Thymus (tissue), 11 donors: ENCODE results near the gene RNF40. TPM values are rescaled to one million over a fixed set of nuclear protein-coding genes. Genes with fewer than 3 reads are reported as not detected.
A peak's percentile ranks its signal among the peaks of the same experiment; 100 is the strongest.

ENCODE experiments used
- DNase-seq, 9 donors: peaks; one replicate each; pipeline ENCODE4 v3.0.0-alpha.2; 2013; ENCODE audit warnings: low spot score in 9 of 9, low read depth in 6 of 9, missing footprints in 1 of 9
- H3K27ac ChIP-seq, 2 donors: one replicate each; pipeline ENCODE4 v1.5.1; 2013; ENCODE audit warnings: control low read depth in 1 of 2, low read depth in 1 of 2, low read length in 1 of 2, mild to moderate bottlenecking in 1 of 2, moderate library complexity in 1 of 2
- H3K27me3 ChIP-seq, 2 donors: one replicate each; pipeline ENCODE4 v1.5.1; 2013; ENCODE audit warnings: low read length in 1 of 2; ENCODE audit not compliant: control insufficient read depth in 2 of 2, insufficient read depth in 1 of 2
- H3K36me3 ChIP-seq, 2 donors: one replicate each; pipeline ENCODE4 v1.5.1; 2013; ENCODE audit warnings: low read length in 1 of 2, mild to moderate bottlenecking in 1 of 2, moderate library complexity in 1 of 2; ENCODE audit not compliant: control insufficient read depth in 2 of 2, insufficient read depth in 2 of 2
- H3K4me1 ChIP-seq, 2 donors: one replicate each; pipeline ENCODE4 v1.5.1; 2013; ENCODE audit warnings: low read length in 2 of 2; ENCODE audit not compliant: control insufficient read depth in 2 of 2, insufficient read depth in 2 of 2
- H3K4me3 ChIP-seq, 2 donors: one replicate each; pipeline ENCODE4 v1.5.1; 2013; ENCODE audit warnings: low read length in 2 of 2, control low read depth in 1 of 2, mild to moderate bottlenecking in 1 of 2
- H3K9me3 ChIP-seq, 2 donors: one replicate each; pipeline ENCODE4 v1.5.1; 2013; ENCODE audit warnings: low read length in 1 of 2, mild to moderate bottlenecking in 1 of 2; ENCODE audit not compliant: control insufficient read depth in 2 of 2, insufficient read depth in 1 of 2
- WGBS: extraction: QIAGEN DNeasy Blood & Tissue Kit; methylation state at CpG from one replicate; pipeline ENCODE4 v1.1.7; 2013; 5-methylcytosine and 5-hydroxymethylcytosine counted together
- polyA plus RNA-seq: library from polyadenylated mRNA; stranded (reverse); fragments of 200-250 nt; gene quantifications from one replicate; pipeline ENCODE4 v1.2.3, GENCODE V29; 2013
- total RNA-seq: library from RNA; stranded (reverse); fragments of 120-200 nt; gene quantifications from one replicate; pipeline ENCODE4 v1.2.4, GENCODE V29; 2013
- donor health status: healthy.

RNF40 gene
- total and polyA plus RNA-seq, 2 donors = 42.4 to 74.8 TPM

GRCh38 chr16:30766933-30767284 lies 4.8 kb downstream of the RNF40 start:
- Histone ChIP-seq H3K4me3 (no peak overlapping the region), H3K27me3 (no peaks in the 10 kb centered on the region), H3K9me3 (no peaks in the 10 kb centered on the region), H3K36me3 (peaks cover 80 to 82% of the 10 kb centered on the region in 2 donors), H3K27ac (no peak overlapping the region), H3K4me1 (peaks cover 8 to 10% of the 10 kb centered on the region in 2 donors)
- 98% methylated on average over 4 of the region's 4 CpGs for WGBS
- no peak for DNase-seq

- H3K4me1 ChIP-seq = peaks cover 6% of the 10 kb centered on the region in 2 donors
- peaks cover 90 to 92% of the 10 kb centered on the region in 2 donors for H3K36me3 ChIP-seq
- DNase-seq = no peak
- 97% methylated on average over 18 of the region's 18 CpGs for WGBS
- no peaks in the 10 kb centered on the region for H3K9me3 ChIP-seq
- H3K4me3 ChIP-seq = no peak overlapping the region
- no peak overlapping the region for H3K27ac ChIP-seq
- H3K27me3 ChIP-seq = no peaks in the 10 kb centered on the region
Observed at GRCh38 chr16:30767767-30768465, 5.8 kb downstream of the RNF40 start.

GRCh38 chr16:30768583-30769181 lies 6.6 kb downstream of the RNF40 start:
- Histone ChIP-seq H3K4me1 (no peaks in the 10 kb centered on the region), H3K9me3 (no peaks in the 10 kb centered on the region), H3K4me3 (no peak overlapping the region), H3K27me3 (no peaks in the 10 kb centered on the region), H3K27ac (no peak overlapping the region), H3K36me3 (peaks cover 93% of the 10 kb centered on the region in 2 donors)
- WGBS = 98% methylated on average over 23 of the region's 23 CpGs
- DNase-seq = no peak

- Histone ChIP-seq H3K36me3 (peaks cover 93 to 94% of the 10 kb centered on the region in 2 donors), H3K4me1 (no peaks in the 10 kb centered on the region), H3K27ac (no peak overlapping the region), H3K27me3 (no peaks in the 10 kb centered on the region), H3K4me3 (no peak overlapping the region), H3K9me3 (no peaks in the 10 kb centered on the region)
- WGBS = 98% methylated on average over 17 of the region's 17 CpGs
- DNase-seq = no peak
Observed at GRCh38 chr16:30769379-30770089, 7.4 kb downstream of the RNF40 start.

GRCh38 chr16:30771726-30772125 lies 9.6 kb downstream of the RNF40 start:
- no peak for DNase-seq
- Histone ChIP-seq H3K9me3 (no peaks in the 10 kb centered on the region), H3K27ac (no peak overlapping the region), H3K4me1 (peaks cover 13 to 15% of the 10 kb centered on the region in 2 donors), H3K27me3 (peaks cover 0 to 15% of the 10 kb centered on the region in 2 donors), H3K4me3 (no peak overlapping the region), H3K36me3 (peaks cover 76 to 77% of the 10 kb centered on the region in 2 donors)
- 97% methylated on average over 14 of the region's 14 CpGs for WGBS

GRCh38 chr16:30773826-30774225 lies 11.7 kb downstream of the RNF40 start:
- WGBS = 88% methylated on average over 14 of the region's 14 CpGs
- Histone ChIP-seq H3K4me3 (no peak overlapping the region), H3K27me3 (peaks cover 0 to 16% of the 10 kb centered on the region in 2 donors), H3K27ac (no peak overlapping the region), H3K4me1 (peaks cover 13 to 18% of the 10 kb centered on the region in 2 donors), H3K9me3 (no peaks in the 10 kb centered on the region), H3K36me3 (peaks cover 56 to 59% of the 10 kb centered on the region in 2 donors)
- no peak for DNase-seq

GRCh38 chr16:30774367-30775130 lies 12.4 kb downstream of the RNF40 start:
- H3K36me3 ChIP-seq = peaks cover 49 to 52% of the 10 kb centered on the region in 2 donors
- peaks cover 0 to 16% of the 10 kb centered on the region in 2 donors for H3K27me3 ChIP-seq
- WGBS = 84% methylated on average over 8 of the region's 8 CpGs
- peak overlapping the region in 1 of 2 donors; percentile 36 for H3K27ac ChIP-seq
- H3K4me1 ChIP-seq = peaks cover 13 to 18% of the 10 kb centered on the region in 2 donors
- peak overlapping the region in 1 of 2 donors; percentile 53 for H3K4me3 ChIP-seq
- DNase-seq = no peak
- no peaks in the 10 kb centered on the region for H3K9me3 ChIP-seq

GRCh38 chr16:30775131-30775391 lies 12.9 kb downstream of the RNF40 start:
- peaks cover 13 to 18% of the 10 kb centered on the region in 2 donors for H3K4me1 ChIP-seq
- peak overlapping the region; percentile 52 to 53 for H3K4me3 ChIP-seq
- H3K27ac ChIP-seq = peak overlapping the region in 1 of 2 donors; percentile 36
- H3K36me3 ChIP-seq = peaks cover 44 to 47% of the 10 kb centered on the region in 2 donors
- H3K27me3 ChIP-seq = peaks cover 0 to 16% of the 10 kb centered on the region in 2 donors
- DNase-seq = no peak
- 24% methylated on average over 15 of the region's 15 CpGs for WGBS
- no peaks in the 10 kb centered on the region for H3K9me3 ChIP-seq
